ENCODE measurements around the gene SMYD1. TPM values are rescaled to one million over a fixed set of nuclear protein-coding genes. Genes with fewer than 3 reads are reported as not detected.
"Not testable (repeated sequence)": the region's sequence is repeated elsewhere in the genome, so short reads cannot be mapped to it uniquely, and the experiment has no call there.

SMYD1 gene
- total RNA-seq (10 to 100 TPM in 4 of 5 donors, 1 to 10 TPM in 1; 7.5 to 25.4 (median 14.1) TPM), polyA plus RNA-seq (under 1 TPM; 0.12 to 0.48 (median 0.15) TPM)
- long read RNA-seq, donor 1, full-length matches to known transcripts = 5 of 5 reads
- long read RNA-seq, donor 1, partial matches to known transcripts = 0 of 5 reads
- long read RNA-seq, donor 1, other reads (novel, unspliced or antisense) = 0 of 5 reads
- long read RNA-seq, donor 2, full-length matches to known transcripts = 2 of 2 reads
- long read RNA-seq, donor 2, partial matches to known transcripts = 0 of 2 reads
- long read RNA-seq, donor 2, other reads (novel, unspliced or antisense) = 0 of 2 reads
- long read RNA-seq, donor 3 = 0 reads
- long read RNA-seq, donor 4 = 0 reads
- long read RNA-seq, donor 5 = 0 reads
- long read RNA-seq, donor 6 = 0 reads
- long read RNA-seq, donor 7, full-length matches to known transcripts = 2 of 8 reads
- long read RNA-seq, donor 7, partial matches to known transcripts = 6 of 8 reads
- long read RNA-seq, donor 7, other reads (novel, unspliced or antisense) = 0 of 8 reads
- long read RNA-seq, donor 8, full-length matches to known transcripts = 1 of 1 reads
- long read RNA-seq, donor 8, partial matches to known transcripts = 0 of 1 reads
- long read RNA-seq, donor 8, other reads (novel, unspliced or antisense) = 0 of 1 reads
- long read RNA-seq, donor 9 = 0 reads
- long read RNA-seq, donor 10, full-length matches to known transcripts = 1 of 1 reads
- long read RNA-seq, donor 10, partial matches to known transcripts = 0 of 1 reads
- long read RNA-seq, donor 10, other reads (novel, unspliced or antisense) = 0 of 1 reads

- intact Hi-C loops (cut with DNase I; ENCODE audit: low total_unique reads) = no loop called here
- Histone ChIP-seq H3K4me1 (peaks cover 0 to 9% (median 0%) of the 10 kb centered on the region in 4 donors), H3K9me3 (no peaks in the 10 kb centered on the region), H3K27me3 (peaks cover 0 to 8% (median 0%) of the 10 kb centered on the region in 3 donors), H3K4me3 (peak within 1 kb of the TSS in 2 of 4 donors; percentile 22 to 23), H3K27ac (peak within 1 kb of the TSS in 1 of 5 donors; percentile 40), H3K36me3 (no peaks in the 10 kb centered on the region)
- TF ChIP-seq CTCF (IDR thresholded peaks at IDR 0.05) (no peak), POLR2A (IDR thresholded peaks at IDR 0.05) (no peak), EP300 (IDR thresholded peaks at IDR 0.05) (no peak), POLR2AphosphoS5 (IDR thresholded peaks at IDR 0.05) (no peak)
- 78 to 84% (median 82%) methylated on average over 8 of the region's 8 CpGs for WGBS, 5 donors
- DNase-seq = peak in 1 of 2 donors; percentile 21
Measured at GRCh38 chr2:88067598-88067997, at the start of gene SMYD1. SMYD1 (plus strand) TSS chr2:88067825; CDS start chr2:88067865, 40 bp downstream.

DNA sequence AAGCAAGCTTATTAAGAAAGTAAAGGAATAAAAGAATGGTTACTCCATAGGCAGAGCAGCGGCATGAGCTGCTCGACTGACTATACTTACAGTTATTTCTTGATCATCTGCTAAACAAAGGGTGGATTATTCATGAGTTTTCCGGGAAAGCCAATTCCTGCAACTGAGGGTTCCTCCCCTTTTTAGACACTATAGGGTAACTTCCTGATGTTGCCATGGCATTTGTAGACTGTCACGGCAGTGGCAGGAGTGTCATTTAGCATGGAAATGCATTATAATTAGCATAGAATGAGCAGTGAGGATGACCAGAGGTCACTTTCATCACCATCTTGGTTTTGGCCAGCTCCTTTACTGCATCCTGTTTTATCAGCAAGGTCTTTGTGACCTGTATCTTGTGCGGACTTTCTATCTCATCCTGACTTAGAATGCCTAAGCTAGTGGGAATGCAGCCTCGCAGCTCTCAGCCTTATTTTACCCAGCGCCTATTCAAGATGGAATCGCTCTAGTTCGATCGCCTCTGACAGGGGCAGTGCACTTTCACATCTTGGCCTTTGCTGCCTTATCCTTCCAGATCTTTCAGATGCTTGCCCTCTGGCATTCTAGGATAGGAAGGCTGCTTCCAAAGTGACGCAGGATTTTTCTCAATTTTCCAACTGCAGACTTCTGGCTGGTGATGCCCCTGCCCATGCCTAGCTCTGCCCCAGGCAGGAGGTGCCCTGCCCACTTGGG is 49.4 kb upstream of the SMYD1 start:
- H3K4me1 ChIP-seq = peaks cover 0 to 21% (median 9%) of the 10 kb centered on the region in 4 donors
- WGBS, 5 donors = 89 to 94% (median 92%) methylated on average over 11 of the region's 11 CpGs
- intact Hi-C loops (cut with DNase I; ENCODE audit: low total_unique reads); H3K27ac ChIP-seq; H3K27me3 ChIP-seq; DNase-seq; H3K9me3 ChIP-seq; H3K36me3 ChIP-seq; H3K4me3 ChIP-seq: not testable (repeated sequence)

DNA sequence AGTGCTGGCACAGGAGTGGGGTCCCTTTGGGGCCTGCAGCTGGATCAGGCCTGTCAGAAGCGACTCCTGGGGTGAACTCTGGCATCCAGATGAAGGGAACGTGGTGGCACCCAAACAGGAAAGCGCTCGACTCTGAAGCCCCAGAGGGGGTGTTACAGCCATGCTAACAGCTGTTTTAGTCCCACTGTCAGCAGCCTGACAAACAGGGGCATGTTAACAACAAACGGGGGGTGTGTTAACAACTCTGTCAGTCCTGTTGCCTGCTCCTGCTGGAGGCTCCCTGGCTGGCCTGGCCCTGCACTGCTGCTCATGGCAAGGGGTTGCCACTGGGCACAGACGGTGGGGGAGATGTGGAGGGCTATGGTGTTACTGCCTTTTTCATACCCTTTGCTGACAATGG is 48.7 kb upstream of the SMYD1 start:
- no peak overlapping the region for H3K27ac ChIP-seq
- DNase-seq = no peak
- H3K36me3 ChIP-seq = no peaks in the 10 kb centered on the region
- H3K27me3 ChIP-seq = no peaks in the 10 kb centered on the region
- no peaks in the 10 kb centered on the region for H3K9me3 ChIP-seq
- TF ChIP-seq POLR2A (IDR thresholded peaks at IDR 0.05) (no peak), POLR2AphosphoS5 (IDR thresholded peaks at IDR 0.05) (no peak), CTCF (IDR thresholded peaks at IDR 0.05) (no peak), EP300 (IDR thresholded peaks at IDR 0.05) (no peak)
- intact Hi-C loops (cut with DNase I; ENCODE audit: low total_unique reads) = no loop called here
- H3K4me1 ChIP-seq = peaks cover 0 to 21% (median 9%) of the 10 kb centered on the region in 4 donors
- H3K4me3 ChIP-seq = no peak overlapping the region
- 85 to 98% (median 92%) methylated on average over 6 of the region's 6 CpGs for WGBS, 5 donors

GRCh38 chr2:88019985-88020384 is 47.6 kb upstream of the SMYD1 start:
- DNase-seq = no peak
- H3K4me3 ChIP-seq = no peak overlapping the region

More at GRCh38 chr2:88019985-88020384, 47.6 kb upstream of the SMYD1 start:
- no peak for TF ChIP-seq EP300 (IDR thresholded peaks at IDR 0.05)
- TF ChIP-seq POLR2AphosphoS5 (IDR thresholded peaks at IDR 0.05) = no peak
- TF ChIP-seq POLR2A (IDR thresholded peaks at IDR 0.05) = no peak
- no peak for TF ChIP-seq CTCF (IDR thresholded peaks at IDR 0.05)
- Histone ChIP-seq H3K36me3 (no peaks in the 10 kb centered on the region), H3K27ac (no peak overlapping the region), H3K9me3 (no peaks in the 10 kb centered on the region), H3K27me3 (no peaks in the 10 kb centered on the region), H3K4me1 (peaks cover 0 to 21% (median 9%) of the 10 kb centered on the region in 4 donors)
- WGBS, 5 donors = 74 to 88% (median 83%) methylated on average over 2 to 3 of the region's 3 CpGs
- intact Hi-C loops (cut with DNase I; ENCODE audit: low total_unique reads) = no loop called here

Data from stomach (tissue), 19 donors.